ENCODE results near the gene C4A.

GRCh38 chr6:32047855-32048766 lies 66.3 kb downstream of the C4A start:
- TF ChIP-seq ELK1 (IDR thresholded peaks at IDR 0.05; ENCODE audit: borderline replicate concordance, low read depth, low read length) (no peak), CTCF (conservative IDR thresholded peaks at IDR 0.05; ENCODE audit: low read depth, low read length) (peak; percentile 74), FOS (IDR thresholded peaks at IDR 0.05; ENCODE audit: low read depth, low read length) (no peak), POLR2A (IDR thresholded peaks at IDR 0.05; ENCODE audit: low read depth, low read length) (no peak)
